Panc1 (cell line): ENCODE measurements around the gene PCNX2.

ENCODE experiments used
- CTCF ChIP-seq: fragments of 450-650 bp; IDR thresholded peaks from 2 replicates; pipeline ENCODE4 v1.5.1; 2017; ENCODE audit warnings: mild to moderate bottlenecking
- POLR2AphosphoS5 ChIP-seq: IDR thresholded peaks from 2 replicates; pipeline ENCODE4 v1.6.1; 2012; ENCODE audit warnings: mild to moderate bottlenecking, low read depth, low read length, moderate library complexity
- REST ChIP-seq, 2 experiments: IDR thresholded peaks; 2 replicates each; pipeline ENCODE4 v1.6.1; 2011 to 2012; ENCODE audit warnings: low read depth in 2 of 2, control low read depth in 1 of 2, low read length in 1 of 2, mild to moderate bottlenecking in 1 of 2, moderate library complexity in 1 of 2; ENCODE audit not compliant: insufficient read depth in 1 of 2
- SIN3A ChIP-seq: IDR thresholded peaks from 2 replicates; pipeline ENCODE4 v1.6.1; 2012; ENCODE audit warnings: low read depth, mild to moderate bottlenecking, low read length, moderate library complexity, borderline replicate concordance; ENCODE audit not compliant: insufficient read depth
- TCF7L2 ChIP-seq: IDR thresholded peaks from 2 replicates; pipeline ENCODE4 v1.6.1; 2011; ENCODE audit warnings: mild to moderate bottlenecking, low read depth, low read length, inconsistent platforms

- TF ChIP-seq CTCF (no peak), POLR2AphosphoS5 (no peak), TCF7L2 (no peak), REST (IDR thresholded peaks at IDR 0.05; ENCODE audit: insufficient read depth in 1 of 2, low read depth in 2 of 2, low read length in 1 of 2) (no peak), SIN3A (no peak)
Measured at GRCh38 chr1:233331676-233332519, 36.4 kb upstream of the PCNX2 start.
